Measurements from ENCODE around the gene PCDH17. TPM values are rescaled to one million over a fixed set of nuclear protein-coding genes. Genes with fewer than 3 reads are reported as not detected.

Gene PCDH17
- total and polyA plus RNA-seq, 2 of the 8 experiments (the other 6 are each of a cell fraction or from before 2014, with no cell fraction given) = 0.20 to 0.60 TPM

DNA sequence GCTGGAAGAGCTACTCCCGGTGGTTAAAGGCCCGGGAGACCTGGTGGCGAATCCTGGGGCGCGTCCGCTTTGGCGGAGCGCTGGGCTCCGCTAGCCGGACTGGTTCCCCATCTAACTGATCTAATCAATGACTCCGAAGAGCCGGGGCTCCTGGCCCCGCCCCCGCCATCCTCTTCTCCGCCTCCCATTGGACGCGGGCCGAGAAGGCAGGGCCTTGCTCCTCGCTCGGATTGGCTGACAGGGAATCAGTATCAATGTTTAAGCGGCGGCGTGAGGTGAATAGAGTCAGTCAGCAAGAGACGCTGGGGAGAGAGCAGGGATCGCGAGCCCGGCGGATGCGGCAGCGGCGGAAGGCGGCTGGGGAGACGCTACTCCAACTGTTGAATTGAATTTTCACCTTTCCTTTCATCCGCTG, 1.7 kb upstream of the PCDH17 start (continued):
- TF ChIP-seq, protein P1, sequence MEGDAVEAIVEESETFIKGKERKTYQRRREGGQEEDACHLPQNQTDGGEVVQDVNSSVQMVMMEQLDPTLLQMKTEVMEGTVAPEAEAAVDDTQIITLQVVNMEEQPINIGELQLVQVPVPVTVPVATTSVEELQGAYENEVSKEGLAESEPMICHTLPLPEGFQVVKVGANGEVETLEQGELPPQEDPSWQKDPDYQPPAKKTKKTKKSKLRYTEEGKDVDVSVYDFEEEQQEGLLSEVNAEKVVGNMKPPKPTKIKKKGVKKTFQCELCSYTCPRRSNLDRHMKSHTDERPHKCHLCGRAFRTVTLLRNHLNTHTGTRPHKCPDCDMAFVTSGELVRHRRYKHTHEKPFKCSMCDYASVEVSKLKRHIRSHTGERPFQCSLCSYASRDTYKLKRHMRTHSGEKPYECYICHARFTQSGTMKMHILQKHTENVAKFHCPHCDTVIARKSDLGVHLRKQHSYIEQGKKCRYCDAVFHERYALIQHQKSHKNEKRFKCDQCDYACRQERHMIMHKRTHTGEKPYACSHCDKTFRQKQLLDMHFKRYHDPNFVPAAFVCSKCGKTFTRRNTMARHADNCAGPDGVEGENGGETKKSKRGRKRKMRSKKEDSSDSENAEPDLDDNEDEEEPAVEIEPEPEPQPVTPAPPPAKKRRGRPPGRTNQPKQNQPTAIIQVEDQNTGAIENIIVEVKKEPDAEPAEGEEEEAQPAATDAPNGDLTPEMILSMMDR (IDR thresholded peaks at IDR 0.05; ENCODE audit: control extremely low read depth in 1 of 3, insufficient read depth in 1 of 3, low read depth in 1 of 3, low read length in 3 of 3) = no peak
- TF ChIP-seq YY1 (IDR thresholded peaks at IDR 0.05; ENCODE audit: low read depth, low read length) (no peak), KDM5A (IDR thresholded peaks at IDR 0.05; ENCODE audit: low read length) (no peak), SP2 (IDR thresholded peaks at IDR 0.05; ENCODE audit: low read length) (no peak), SAP30 (IDR thresholded peaks at IDR 0.05; ENCODE audit: insufficient read depth, insufficient replicate concordance, low read length) (no peak), EZH2 (IDR thresholded peaks at IDR 0.05; ENCODE audit: low read depth, low read length, severe bottlenecking) (no peak), CHD2 (IDR thresholded peaks at IDR 0.05; ENCODE audit: low read length) (no peak), TCF12 (IDR thresholded peaks at IDR 0.05; ENCODE audit: low read depth, low read length) (no peak), TBP (IDR thresholded peaks at IDR 0.05; ENCODE audit: low read depth, low read length) (peak; percentile 96), RAD21 (IDR thresholded peaks at IDR 0.05 in 1 of 2, conservative IDR thresholded peaks at IDR 0.05 in 1 of 2; ENCODE audit: low read depth in 2 of 2, low read length in 2 of 2) (no peak), USF2 (IDR thresholded peaks at IDR 0.05; ENCODE audit: low read length) (no peak), RXRA (IDR thresholded peaks at IDR 0.05; ENCODE audit: insufficient read depth, low read depth, low read length) (no peak), SIN3A (conservative IDR thresholded peaks at IDR 0.05 in 1 of 2, IDR thresholded peaks at IDR 0.05 in 1 of 2; ENCODE audit: low read depth in 1 of 2, low read length in 2 of 2) (no peak), POU5F1 (IDR thresholded peaks at IDR 0.05; ENCODE audit: low read depth, low read length) (no peak), CTBP2 (IDR thresholded peaks at IDR 0.05; ENCODE audit: borderline replicate concordance, insufficient read depth, insufficient read length, low read length) (no peak), HDAC6 (IDR thresholded peaks at IDR 0.05; ENCODE audit: low read depth, low read length) (no peak), TAF7 (optimal IDR thresholded peaks at IDR 0.05; ENCODE audit: borderline replicate concordance, low read depth, low read length) (peak; percentile 92), SUZ12 (IDR thresholded peaks at IDR 0.05; ENCODE audit: low read length) (no peak), SIRT6 (IDR thresholded peaks at IDR 0.05; ENCODE audit: low read length) (no peak), KDM1A (IDR thresholded peaks at IDR 0.05; ENCODE audit: borderline replicate concordance, low read length) (peak; percentile 39; the same call in 1 of the 2 replicates)
- TF ChIP-seq, protein P2, sequence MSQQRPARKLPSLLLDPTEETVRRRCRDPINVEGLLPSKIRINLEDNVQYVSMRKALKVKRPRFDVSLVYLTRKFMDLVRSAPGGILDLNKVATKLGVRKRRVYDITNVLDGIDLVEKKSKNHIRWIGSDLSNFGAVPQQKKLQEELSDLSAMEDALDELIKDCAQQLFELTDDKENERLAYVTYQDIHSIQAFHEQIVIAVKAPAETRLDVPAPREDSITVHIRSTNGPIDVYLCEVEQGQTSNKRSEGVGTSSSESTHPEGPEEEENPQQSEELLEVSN (IDR thresholded peaks at IDR 0.05) = peak; percentile 12; the same call in 1 of the 2 replicates

All from H1 (cell line).